H1 (cell line): ENCODE data around the gene ASIC2. TPM values are rescaled to one million over a fixed set of nuclear protein-coding genes. Genes with fewer than 3 reads are reported as not detected.

Source experiments
- CTCF ChIA-PET: fragments of 300-600 bp; sonication (Branson Sonifier 250); formaldehyde crosslinking; loops from one replicate; lab custom pipeline; 2021; ENCODE audit not compliant: partially characterized antibody; lab: Charles Lee
- POLR2A ChIA-PET: fragments of 300-600 bp; sonication (Branson Sonifier 250); formaldehyde crosslinking; loops from one replicate; lab custom pipeline; 2021; ENCODE audit warnings: inconsistent platforms; ENCODE audit not compliant: partially characterized antibody; lab: Charles Lee
- DNase-seq, 2 experiments: peaks; one replicate each; pipeline versions ENCODE4 v3.0.0 to v3.0.0-alpha.2; 2010 to 2022; ENCODE audit warnings: low spot score in 2 of 2, low read depth in 1 of 2, mixed read lengths in 1 of 2
- FAIRE-seq: peaks from 2 replicates; lab custom pipeline; 2011; peaks lifted over from hg19 to GRCh38; lab: Jason Lieb, UNC
- H2AFZ ChIP-seq: 2 replicates; pipeline ENCODE4 v1.8.1; 2012; ENCODE audit warnings: low read length, inconsistent platforms
- H2AK5ac ChIP-seq: 2 replicates; pipeline ENCODE4 v1.6.1; 2013; ENCODE audit warnings: low read depth, low read length
- H2BK120ac ChIP-seq: replicated peaks from 2 replicates; pipeline ENCODE3; 2013; ENCODE audit warnings: low read depth, low read length, inconsistent platforms
- H2BK12ac ChIP-seq: 2 replicates; pipeline ENCODE4 v1.6.1; 2013; ENCODE audit warnings: low read depth, low read length
- H2BK15ac ChIP-seq: 2 replicates; pipeline ENCODE4 v1.6.1; 2013; ENCODE audit warnings: low read length
- H2BK20ac ChIP-seq: 2 replicates; pipeline ENCODE4 v1.6.1; 2013; ENCODE audit warnings: low read length
- H2BK5ac ChIP-seq: 2 replicates; pipeline ENCODE4 v1.6.1; 2013; ENCODE audit warnings: low read depth, low read length
- H3K14ac ChIP-seq: 2 replicates; pipeline ENCODE4 v1.6.1; 2013; ENCODE audit warnings: inconsistent platforms; ENCODE audit not compliant: insufficient read length
- H3K18ac ChIP-seq: 2 replicates; pipeline ENCODE4 v1.6.1; 2013; ENCODE audit warnings: low read length; ENCODE audit errors: extremely low read depth
- H3K23ac ChIP-seq: 2 replicates; pipeline ENCODE4 v1.6.1; 2013; ENCODE audit warnings: inconsistent platforms; ENCODE audit not compliant: insufficient read length
- H3K23me2 ChIP-seq: 2 replicates; pipeline ENCODE4 v1.6.1; 2013; ENCODE audit warnings: low read depth, low read length
- H3K27ac ChIP-seq: 2 replicates; pipeline ENCODE4 v1.6.1; 2011; ENCODE audit warnings: low read depth, low read length, inconsistent platforms
- H3K27me3 ChIP-seq, 4 experiments: replicated peaks in 1 of 4; 1 replicate in 1 of 4; 2 replicates in 3 of 4; pipeline versions ENCODE4 v1.6.1 to v1.8.1; 2011 to 2013; ENCODE audit warnings: low read length in 3 of 4, mild to moderate bottlenecking in 3 of 4, inconsistent platforms in 2 of 4, mixed read lengths in 2 of 4, moderate library complexity in 1 of 4; ENCODE audit not compliant: control insufficient read depth in 3 of 4, insufficient read depth in 3 of 4; ENCODE audit errors: extremely low read depth in 1 of 4
- H3K36me3 ChIP-seq, 4 experiments: 2 replicates each; pipeline versions ENCODE4 v1.6.1 to v1.8.1; 2011 to 2013; ENCODE audit warnings: mild to moderate bottlenecking in 4 of 4, low read length in 3 of 4, moderate library complexity in 2 of 4, control low read depth in 1 of 4, inconsistent platforms in 1 of 4; ENCODE audit not compliant: insufficient read depth in 4 of 4, control insufficient read depth in 2 of 4
- H3K4ac ChIP-seq: replicated peaks from 2 replicates; pipeline ENCODE3; 2013; ENCODE audit warnings: low read length, low read depth, mixed read lengths, inconsistent platforms; ENCODE audit not compliant: insufficient read length
- H3K4me1 ChIP-seq, 4 experiments: replicated peaks in 1 of 4; 1 replicate in 1 of 4; 2 replicates in 3 of 4; pipeline versions ENCODE4 v1.6.1 to v1.8.1; 2011 to 2013; ENCODE audit warnings: low read length in 3 of 4, inconsistent platforms in 2 of 4, mixed read lengths in 1 of 4; ENCODE audit not compliant: insufficient read depth in 4 of 4, control insufficient read depth in 3 of 4
- H3K4me2 ChIP-seq, 2 experiments: 2 replicates each; pipeline versions ENCODE4 v1.6.1 to v1.8.1; 2011 to 2013; ENCODE audit warnings: low read depth in 2 of 2, low read length in 2 of 2, control low read depth in 1 of 2, inconsistent platforms in 1 of 2, mild to moderate bottlenecking in 1 of 2; ENCODE audit not compliant: insufficient read depth in 1 of 2
- H3K4me3 ChIP-seq, 4 experiments: fragments of 200-600, 300-600 bp in 1 of 4; sonication (generic), shearing (Covaris generic), sonication (Bioruptor Twin) in 1 of 4; 2 replicates each; pipeline versions ENCODE4 v1.5.1 to v1.8.1; 2011 to 2016; ENCODE audit warnings: low read length in 4 of 4, low read depth in 3 of 4, control low read depth in 2 of 4, inconsistent platforms in 2 of 4, mild to moderate bottlenecking in 2 of 4, mixed read lengths in 1 of 4, moderate library complexity in 1 of 4; ENCODE audit not compliant: insufficient read depth in 2 of 4; ENCODE audit errors: extremely low read depth in 1 of 4
- H3K56ac ChIP-seq: replicated peaks from 2 replicates; pipeline ENCODE3; 2013; ENCODE audit warnings: low read depth, mild to moderate bottlenecking, mixed read lengths, low read length, inconsistent platforms; ENCODE audit not compliant: insufficient read length
- H3K79me1 ChIP-seq: 2 replicates; pipeline ENCODE4 v1.6.1; 2013; ENCODE audit warnings: low read depth, low read length, control low read depth
- H3K79me2 ChIP-seq, 2 experiments: 2 replicates each; pipeline versions ENCODE4 v1.6.1 to v1.8.1; 2012 to 2013; ENCODE audit warnings: low read length in 2 of 2, mild to moderate bottlenecking in 2 of 2, inconsistent platforms in 1 of 2; ENCODE audit not compliant: insufficient read depth in 2 of 2, control insufficient read depth in 1 of 2
- H3K9ac ChIP-seq, 4 experiments: replicated peaks in 1 of 4; 1 replicate in 1 of 4; 2 replicates in 3 of 4; pipeline versions ENCODE4 v1.6.1 to v1.8.1; 2011 to 2013; ENCODE audit warnings: low read depth in 3 of 4, low read length in 3 of 4, control low read depth in 2 of 4, mild to moderate bottlenecking in 2 of 4, moderate library complexity in 2 of 4, inconsistent platforms in 1 of 4; ENCODE audit errors: extremely low read depth in 1 of 4
- H3K9me3 ChIP-seq, 2 experiments: 2 replicates each; pipeline versions ENCODE4 v1.6.1 to v1.8.1; 2012 to 2013; ENCODE audit warnings: mild to moderate bottlenecking in 2 of 2, moderate library complexity in 2 of 2, control low read depth in 1 of 2, inconsistent platforms in 1 of 2, low read depth in 1 of 2, low read length in 1 of 2, mixed read lengths in 1 of 2; ENCODE audit not compliant: insufficient read depth in 2 of 2
- H4K20me1 ChIP-seq, 2 experiments: replicated peaks in 1 of 2; 2 replicates each; pipeline versions ENCODE3 to v1.8.1; 2011 to 2013; ENCODE audit warnings: inconsistent platforms in 2 of 2, low read length in 2 of 2, mild to moderate bottlenecking in 1 of 2; ENCODE audit not compliant: insufficient read depth in 2 of 2, control insufficient read depth in 1 of 2
- H4K5ac ChIP-seq: 2 replicates; pipeline ENCODE4 v1.6.1; 2013; ENCODE audit warnings: low read length, low read depth, mixed read lengths, inconsistent platforms; ENCODE audit not compliant: insufficient read length
- H4K8ac ChIP-seq: 2 replicates; pipeline ENCODE4 v1.8.0; 2013; ENCODE audit warnings: mild to moderate bottlenecking, moderate library complexity, low read length, inconsistent platforms; ENCODE audit not compliant: insufficient read depth; ENCODE audit errors: extremely low read depth
- H4K91ac ChIP-seq: replicated peaks from 2 replicates; pipeline ENCODE3; 2013; ENCODE audit warnings: low read length, mixed read lengths, inconsistent platforms; ENCODE audit not compliant: insufficient read length
- CEBPB ChIP-seq: IDR thresholded peaks from 2 replicates; pipeline ENCODE4 v1.6.1; 2012; ENCODE audit warnings: low read depth, low read length
- WGBS, 2 experiments: shearing (Covaris generic) in 1 of 2; methylation state at CpG; one replicate each; pipeline versions ENCODE4 v1.1.6 to v1.1.7; 2013 to 2015; ENCODE audit warnings: low lambda C conversion rate in 2 of 2, mixed read lengths in 2 of 2, inconsistent platforms in 1 of 2, low coverage in 1 of 2, missing lambda C conversion rate in 1 of 2; ENCODE audit not compliant: insufficient replicate concordance in 2 of 2, insufficient coverage in 1 of 2, insufficient read length in 1 of 2; ENCODE audit errors: extremely low coverage in 1 of 2, missing lambda C conversion rate in 1 of 2; 5-methylcytosine and 5-hydroxymethylcytosine counted together
- polyA plus RNA-seq, 7 experiments: library from polyadenylated mRNA; depleted of rRNA in 3 of 7; stranded (reverse) in 5 of 7; unstranded in 2 of 7; fragments of >200 nt in 5 of 7; fragments of 200-250 nt in 2 of 7; gene quantifications; 1 replicate in 5 of 7; 2 replicates in 1 of 7; 4 replicates in 1 of 7; pipeline versions ENCODE4 v1.2.1 to v1.2.3, GENCODE V29; 2011 to 2013; ENCODE audit warnings: missing spikeins in 2 of 7, mixed read lengths in 2 of 7
- total RNA-seq: library from RNA; stranded (reverse); fragmentation: NEBNext Ultra II Directional; extraction: Animal tissue kit (Norgen Biotek cat#: 25700); gene quantifications from 2 replicates; pipeline ENCODE4 v1.2.1, GENCODE V29; 2021

Gene ASIC2
- total and polyA plus RNA-seq, 2 of the 8 experiments (the other 6 are each of a cell fraction or from before 2014, with no cell fraction given) = 0.86 to 1.2 TPM

DNA sequence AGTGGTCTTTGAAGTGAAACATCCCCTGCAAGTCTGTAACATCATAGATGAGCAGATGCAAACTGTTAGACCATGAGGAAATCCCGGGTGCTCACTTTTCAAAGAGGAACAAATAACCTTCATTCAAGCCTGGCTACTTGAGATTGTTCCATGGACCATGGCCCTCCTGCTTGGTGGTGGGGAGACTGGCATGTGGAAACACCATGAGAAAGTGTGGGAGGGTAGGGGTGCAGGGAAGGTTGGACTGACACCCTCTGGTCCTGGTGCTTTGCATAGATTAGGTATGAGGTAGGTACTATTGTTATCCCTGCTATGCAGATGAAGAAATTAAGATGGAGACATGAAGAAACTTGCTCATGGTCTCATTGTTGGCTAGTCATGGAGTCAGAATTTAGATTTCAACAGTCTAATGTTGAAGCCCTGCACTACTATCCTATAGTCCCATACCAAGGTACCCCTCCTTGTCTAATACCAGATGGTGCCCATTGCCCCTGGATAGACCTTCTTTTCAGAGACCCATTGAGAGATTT is 242.4 kb downstream of the ASIC2 start:
- Histone ChIP-seq H2AK5ac (no peak overlapping the region), H3K36me3 (no peaks in the 10 kb centered on the region), H4K8ac (no peak overlapping the region), H3K23ac (no peak overlapping the region), H3K4ac (no peak overlapping the region), H4K5ac (no peak overlapping the region), H4K20me1 (no peaks in the 10 kb centered on the region), H3K4me3 (no peak overlapping the region), H3K56ac (no peak overlapping the region), H2BK20ac (no peak overlapping the region), H3K4me1 (no peaks in the 10 kb centered on the region), H3K9me3 (no peaks in the 10 kb centered on the region), H2BK120ac (no peak overlapping the region), H2BK5ac (no peak overlapping the region), H3K27me3 (peaks cover 0 to 3% (median 0%) of the 10 kb centered on the region in 4 experiments; a peak in 1 of 7 replicates), H3K14ac (no peak overlapping the region), H2AFZ (no peak overlapping the region), H3K23me2 (no peaks in the 10 kb centered on the region), H3K4me2 (no peak overlapping the region), H3K18ac (no peak overlapping the region), H3K79me1 (no peaks in the 10 kb centered on the region), H4K91ac (no peak overlapping the region), H2BK12ac (no peak overlapping the region), H3K79me2 (no peaks in the 10 kb centered on the region), H3K9ac (no peak overlapping the region), H3K27ac (no peak overlapping the region), H2BK15ac (no peak overlapping the region)
- DNase-seq (no peak), FAIRE-seq (no peak)
- no peak for TF ChIP-seq CEBPB
- WGBS, 2 experiments = 91% methylated on average over 1 of the region's 1 CpG; no CpG with 5 or more reads in 1 of the 2 experiments
- CTCF ChIA-PET = interaction anchor here (0.5 to 2.9 kb wide), 13 partner anchors 10 to 512 kb away, joined by 3 to 29 read pairs (median 3); no protein-coding TSS in a partner anchor
- POLR2A ChIA-PET = interaction anchor here (0.7 kb wide), 1 partner anchor 264 kb away, joined by 3 read pairs; no protein-coding TSS in a partner anchor
